OCI-LY3 (cell line): ENCODE data around the gene FRMD7.

Source experiments
- H2AFZ ChIP-seq: fragments of 200-600, 300-600 bp; shearing (Covaris generic); 2 replicates; pipeline ENCODE4 v1.6.0; 2014; ENCODE audit warnings: antibody characterized with exemption, low read depth, low read length
- H3K27ac ChIP-seq: fragments of 200-600, 300-600 bp; sonication (generic); 2 replicates; pipeline ENCODE4 v1.5.1; 2014; ENCODE audit warnings: mild to moderate bottlenecking, low read length, moderate library complexity, mixed read lengths
- H3K27me3 ChIP-seq: fragments of 200-600, 300-600 bp; sonication (generic); 2 replicates; pipeline ENCODE4 v1.6.1; 2014; ENCODE audit warnings: low read depth, low read length, mixed read lengths
- H3K36me3 ChIP-seq: fragments of 200-600, 300-600 bp; sonication (generic); replicated peaks from 2 replicates; pipeline ENCODE3; 2014; ENCODE audit warnings: low read depth, low read length, mixed read lengths
- H3K4me1 ChIP-seq: fragments of 300-600, 200-600 bp; sonication (generic); 2 replicates; pipeline ENCODE4 v1.6.1; 2014; ENCODE audit warnings: low read length, mixed read lengths
- H3K4me2 ChIP-seq: fragments of 200-600, 300-600 bp; sonication (generic); 2 replicates; pipeline ENCODE4 v1.6.1; 2014; ENCODE audit warnings: low read length, mixed read lengths
- H3K4me3 ChIP-seq: fragments of 300-600, 200-600 bp; sonication (generic); 2 replicates; pipeline ENCODE4 v1.5.1; 2014; ENCODE audit warnings: antibody characterized with exemption, mild to moderate bottlenecking, low read length, moderate library complexity
- H3K79me2 ChIP-seq: fragments of 300-600, 200-600 bp; shearing (Covaris generic); 2 replicates; pipeline ENCODE4 v1.6.1; 2014; ENCODE audit warnings: mild to moderate bottlenecking, low read length, mixed read lengths
- H3K9ac ChIP-seq: fragments of 300-600, 200-600 bp; shearing (Covaris generic); 2 replicates; pipeline ENCODE4 v1.6.0; 2014; ENCODE audit warnings: mild to moderate bottlenecking, low read length, moderate library complexity
- H3K9me3 ChIP-seq: fragments of 200-600, 300-600 bp; shearing (Covaris generic); 2 replicates; pipeline ENCODE4 v1.6.1; 2014; ENCODE audit warnings: low read length, mixed read lengths; ENCODE audit not compliant: insufficient read depth
- H4K20me1 ChIP-seq: fragments of 200-600, 300-600 bp; sonication (generic); 2 replicates; pipeline ENCODE4 v1.6.1; 2016; ENCODE audit warnings: low read length, mixed read lengths; ENCODE audit not compliant: insufficient read depth
- CTCF ChIP-seq: fragments of 200-600, 300-600 bp; sonication (generic); IDR thresholded peaks from 2 replicates; pipeline ENCODE4 v1.5.1; 2014; ENCODE audit warnings: antibody characterized with exemption, low read length, low read depth
- EZH2phosphoT487 ChIP-seq: fragments of 200-600 bp; shearing (Covaris generic); IDR thresholded peaks from 2 replicates; pipeline ENCODE4 v1.6.1; 2018; ENCODE audit warnings: antibody characterized with exemption, mixed run types, low read depth

The FRMD7 gene

GRCh38 chrX:132127743-132128142 lies at the start of gene FRMD7:
FRMD7 (minus strand) TSS chrX:132128020; CDS start chrX:132127844, 176 bp downstream.
- no peaks in the 10 kb centered on the region for H3K27me3 ChIP-seq
- no peak within 1 kb of the TSS for H3K4me2 ChIP-seq
- no peaks in the 10 kb centered on the region for H3K9me3 ChIP-seq
- no peak within 1 kb of the TSS for H3K27ac ChIP-seq
- no peaks in the 10 kb centered on the region for H3K36me3 ChIP-seq
- TF ChIP-seq EZH2phosphoT487 (no peak), CTCF (no peak)
- no peaks in the 10 kb centered on the region for H4K20me1 ChIP-seq
- H3K4me1 ChIP-seq, result no peaks in the 10 kb centered on the region
- H3K9ac ChIP-seq, result no peak within 1 kb of the TSS
- H3K4me3 ChIP-seq, result no peak within 1 kb of the TSS
- H3K79me2 ChIP-seq, result no peaks in the 10 kb centered on the region
- H2AFZ ChIP-seq, result no peak within 1 kb of the TSS

- H3K4me2 ChIP-seq, result no peak overlapping the region
- no peak overlapping the region for H2AFZ ChIP-seq
- no peak overlapping the region for H3K4me3 ChIP-seq
- H3K36me3 ChIP-seq, result no peaks in the 10 kb centered on the region
- TF ChIP-seq CTCF, result no peak
- no peak for TF ChIP-seq EZH2phosphoT487
- no peaks in the 10 kb centered on the region for H3K9me3 ChIP-seq
- H3K27ac ChIP-seq, result no peak overlapping the region
- no peaks in the 10 kb centered on the region for H3K4me1 ChIP-seq
- no peaks in the 10 kb centered on the region for H4K20me1 ChIP-seq
- no peaks in the 10 kb centered on the region for H3K79me2 ChIP-seq
- no peaks in the 10 kb centered on the region for H3K27me3 ChIP-seq
- H3K9ac ChIP-seq, result no peak overlapping the region
Observed at GRCh38 chrX:132173647-132174046, 45.8 kb upstream of the FRMD7 start.

- H3K36me3 ChIP-seq, result no peaks in the 10 kb centered on the region
- H3K9me3 ChIP-seq, result no peaks in the 10 kb centered on the region
- no peaks in the 10 kb centered on the region for H3K79me2 ChIP-seq
- peaks cover 4% of the 10 kb centered on the region for H3K4me1 ChIP-seq
- H3K9ac ChIP-seq, result no peak overlapping the region
- H3K4me3 ChIP-seq, result no peak overlapping the region
- no peaks in the 10 kb centered on the region for H4K20me1 ChIP-seq
- TF ChIP-seq EZH2phosphoT487 (no peak), CTCF (no peak)
- H3K4me2 ChIP-seq, result no peak overlapping the region
- no peaks in the 10 kb centered on the region for H3K27me3 ChIP-seq
- H2AFZ ChIP-seq, result no peak overlapping the region
- no peak overlapping the region for H3K27ac ChIP-seq
Observed at GRCh38 chrX:132171881-132172280, 44.1 kb upstream of the FRMD7 start.

- TF ChIP-seq EZH2phosphoT487 (no peak), CTCF (0 out of 2 replicates have a peak, but pooled peaks have one; percentile 5)
- Histone ChIP-seq H3K36me3 (no peaks in the 10 kb centered on the region), H3K4me1 (peaks cover 4% of the 10 kb centered on the region), H4K20me1 (no peaks in the 10 kb centered on the region), H3K4me2 (no peak overlapping the region), H3K27me3 (no peaks in the 10 kb centered on the region), H3K9me3 (no peaks in the 10 kb centered on the region), H3K79me2 (no peaks in the 10 kb centered on the region), H3K27ac (no peak overlapping the region), H3K4me3 (no peak overlapping the region), H3K9ac (no peak overlapping the region), H2AFZ (no peak overlapping the region)
Observed at GRCh38 chrX:132171478-132171877, 43.7 kb upstream of the FRMD7 start.
